CD4-positive, alpha-beta T cell treated with Interleukin-10 for 1 hour (primary cell): Measurements from ENCODE around the gene CCDC116.

Source experiments
- DNase-seq: peaks from one replicate; pipeline ENCODE4 v3.0.0-alpha.2; 2020

The CCDC116 gene

DNA sequence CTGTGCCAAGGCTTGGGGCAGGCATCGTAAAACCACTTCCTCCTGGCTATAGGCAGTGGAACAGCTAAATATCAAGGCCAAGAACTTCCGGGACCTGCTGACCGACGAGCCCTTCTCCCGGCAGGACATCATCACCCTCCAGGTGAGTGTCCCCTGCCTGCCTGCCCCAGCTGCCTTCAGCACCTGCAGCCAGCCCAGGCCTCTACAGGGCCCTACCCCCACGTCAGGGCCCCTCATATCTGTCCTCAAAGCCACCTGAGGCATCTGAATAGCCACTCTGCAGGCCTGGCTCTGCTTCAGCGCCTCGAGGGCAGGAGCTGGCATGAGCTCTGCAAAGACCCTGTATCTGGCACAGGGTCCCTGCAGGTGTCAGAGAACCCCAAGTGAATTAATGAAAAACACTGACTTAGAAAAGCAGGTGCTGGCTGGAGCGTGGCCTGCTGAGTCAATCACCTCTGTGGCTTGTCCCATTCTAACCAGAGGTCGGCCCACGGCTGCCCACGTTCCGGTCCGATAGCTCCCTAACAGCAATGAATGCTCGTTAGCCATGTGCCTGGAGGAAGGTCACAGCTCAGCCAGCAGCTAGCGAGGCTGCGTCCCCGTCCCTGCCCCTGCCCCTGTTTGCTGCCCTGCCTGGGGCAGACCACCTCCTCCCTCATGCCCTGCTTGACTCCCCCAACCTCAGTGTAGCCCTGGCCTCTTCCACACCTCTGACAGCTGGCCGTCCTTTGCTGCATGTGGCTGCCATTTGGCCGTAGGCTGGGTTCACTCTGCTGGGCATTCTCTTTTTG, 50.0 kb downstream of the CCDC116 start:
- DNase-seq = no peak

DNA sequence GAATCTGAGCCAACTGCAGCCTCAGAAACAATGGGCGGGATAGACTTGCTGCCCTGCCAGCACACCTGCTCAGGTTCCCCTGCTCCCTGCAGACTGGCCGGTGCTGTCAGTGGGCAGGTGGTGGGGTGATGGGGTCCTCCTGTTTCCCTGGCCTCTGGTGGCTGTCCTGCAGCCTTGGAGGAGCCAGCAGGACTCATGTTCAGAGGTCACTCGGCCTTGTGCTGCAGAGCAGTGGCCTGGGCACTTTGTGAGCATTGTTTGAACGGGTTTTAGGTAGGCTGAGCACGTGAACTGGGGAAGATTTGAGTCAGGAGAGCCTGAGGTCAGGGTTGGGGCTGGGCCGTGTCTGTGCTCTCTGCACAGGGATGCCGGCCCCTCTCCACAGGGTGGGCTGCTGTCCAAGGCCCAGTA, 50.8 kb downstream of the CCDC116 start:
- no peak for DNase-seq

DNA sequence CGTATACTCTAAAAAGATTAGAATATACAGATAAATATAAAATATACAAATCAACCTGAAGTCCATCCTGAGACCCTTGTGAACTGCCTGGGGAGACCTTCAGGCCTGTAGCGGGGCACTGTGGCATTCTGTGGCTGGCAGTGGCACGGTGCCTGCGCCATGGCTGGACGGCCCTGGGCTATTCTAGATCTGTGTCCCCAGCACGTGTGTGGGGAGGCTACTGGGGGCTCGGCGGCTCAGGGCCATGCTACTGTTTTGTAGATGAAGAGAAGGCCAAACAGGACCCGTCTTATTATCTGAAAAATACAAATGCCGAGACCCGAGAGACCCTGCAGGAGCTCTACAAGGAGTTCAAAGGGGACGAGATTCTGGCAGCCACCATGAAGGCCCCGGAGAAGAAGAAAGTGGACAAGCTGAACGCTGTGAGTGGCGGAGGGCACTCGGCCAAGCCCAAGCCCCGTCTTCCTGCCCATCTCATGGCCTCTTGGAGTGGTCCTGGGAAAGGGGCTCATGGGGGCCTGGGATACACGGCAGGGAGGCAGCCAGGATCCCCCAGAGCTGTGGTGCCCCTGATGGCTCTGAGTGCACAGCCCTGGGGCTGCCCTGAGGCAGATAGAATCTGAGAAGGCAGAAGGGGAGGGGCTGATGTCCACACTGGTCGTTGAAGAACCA, 52.1 kb downstream of the CCDC116 start:
- no peak for DNase-seq

- DNase-seq = no peak
Measured at GRCh38 chr22:21685164-21685513, 52.6 kb downstream of the CCDC116 start.

- DNase-seq = no peak
Measured at GRCh38 chr22:21686193-21686608, 53.6 kb downstream of the CCDC116 start.
